Cardiac fibroblast (primary cell): ENCODE results near the gene IRAK3.

Source experiments
- DNase-seq, 2 donors: peaks; one replicate each; pipeline versions ENCODE4 v3.0.0 to v3.0.0-alpha.2; 2010; ENCODE audit warnings: low read depth in 2 of 2
- H3K4me3 ChIP-seq, 2 donors: replicated peaks in 1 of 2; 1 replicate in 1 of 2; 2 replicates in 1 of 2; pipeline ENCODE4 v1.5.1; 2011; ENCODE audit warnings: low read depth in 2 of 2, low read length in 2 of 2, mild to moderate bottlenecking in 2 of 2, moderate library complexity in 1 of 2
- TF ChIP-seq, protein P1 (sequence below): IDR thresholded peaks from one replicate; pipeline ENCODE4 v1.5.1; 2011; ENCODE audit warnings: low read depth, mild to moderate bottlenecking, low read length, inconsistent platforms

The IRAK3 gene

DNA sequence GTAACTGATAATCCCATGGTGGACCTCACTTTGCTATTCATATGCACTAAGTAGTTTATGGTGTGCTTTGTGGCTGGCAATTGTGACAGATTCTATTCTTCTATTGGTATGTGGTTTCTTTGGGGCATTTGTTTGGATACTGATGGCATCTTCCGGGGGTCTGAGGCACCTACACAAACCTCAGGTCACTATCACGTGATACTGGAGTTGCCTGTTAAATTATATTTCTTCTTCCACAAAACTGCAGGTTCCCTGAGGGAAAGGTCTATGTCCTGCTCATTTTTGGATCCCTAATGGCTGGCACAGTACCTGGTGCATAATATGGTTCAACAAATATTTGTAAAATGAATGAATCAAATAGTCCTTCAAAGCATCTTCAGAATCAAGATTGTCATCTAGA lies 63.8 kb downstream of the IRAK3 start:
- TF ChIP-seq, protein P1, sequence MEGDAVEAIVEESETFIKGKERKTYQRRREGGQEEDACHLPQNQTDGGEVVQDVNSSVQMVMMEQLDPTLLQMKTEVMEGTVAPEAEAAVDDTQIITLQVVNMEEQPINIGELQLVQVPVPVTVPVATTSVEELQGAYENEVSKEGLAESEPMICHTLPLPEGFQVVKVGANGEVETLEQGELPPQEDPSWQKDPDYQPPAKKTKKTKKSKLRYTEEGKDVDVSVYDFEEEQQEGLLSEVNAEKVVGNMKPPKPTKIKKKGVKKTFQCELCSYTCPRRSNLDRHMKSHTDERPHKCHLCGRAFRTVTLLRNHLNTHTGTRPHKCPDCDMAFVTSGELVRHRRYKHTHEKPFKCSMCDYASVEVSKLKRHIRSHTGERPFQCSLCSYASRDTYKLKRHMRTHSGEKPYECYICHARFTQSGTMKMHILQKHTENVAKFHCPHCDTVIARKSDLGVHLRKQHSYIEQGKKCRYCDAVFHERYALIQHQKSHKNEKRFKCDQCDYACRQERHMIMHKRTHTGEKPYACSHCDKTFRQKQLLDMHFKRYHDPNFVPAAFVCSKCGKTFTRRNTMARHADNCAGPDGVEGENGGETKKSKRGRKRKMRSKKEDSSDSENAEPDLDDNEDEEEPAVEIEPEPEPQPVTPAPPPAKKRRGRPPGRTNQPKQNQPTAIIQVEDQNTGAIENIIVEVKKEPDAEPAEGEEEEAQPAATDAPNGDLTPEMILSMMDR = no peak
- H3K4me3 ChIP-seq = no peak overlapping the region
- DNase-seq = no peak

DNA sequence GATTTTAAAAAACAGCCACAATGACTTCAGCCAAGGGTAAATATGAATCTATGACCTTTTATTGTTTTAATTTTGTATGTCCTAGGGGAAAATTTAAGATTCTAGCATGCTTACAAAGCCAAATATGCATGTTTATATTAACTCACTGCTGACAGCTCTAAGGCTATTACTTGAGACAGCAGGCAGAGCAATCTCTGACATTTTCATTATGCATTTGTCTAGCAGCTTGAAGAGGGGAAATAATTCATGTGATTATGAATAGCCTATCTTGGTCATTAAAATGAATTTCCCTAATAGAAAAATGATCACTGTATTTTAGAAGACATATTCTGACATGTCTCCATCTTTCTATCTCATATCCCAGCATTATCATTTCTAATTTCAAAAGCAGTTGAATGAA lies 66.7 kb downstream of the IRAK3 start:
- no peak overlapping the region for H3K4me3 ChIP-seq
- TF ChIP-seq, protein P1 = no peak
- DNase-seq = no peak

DNA sequence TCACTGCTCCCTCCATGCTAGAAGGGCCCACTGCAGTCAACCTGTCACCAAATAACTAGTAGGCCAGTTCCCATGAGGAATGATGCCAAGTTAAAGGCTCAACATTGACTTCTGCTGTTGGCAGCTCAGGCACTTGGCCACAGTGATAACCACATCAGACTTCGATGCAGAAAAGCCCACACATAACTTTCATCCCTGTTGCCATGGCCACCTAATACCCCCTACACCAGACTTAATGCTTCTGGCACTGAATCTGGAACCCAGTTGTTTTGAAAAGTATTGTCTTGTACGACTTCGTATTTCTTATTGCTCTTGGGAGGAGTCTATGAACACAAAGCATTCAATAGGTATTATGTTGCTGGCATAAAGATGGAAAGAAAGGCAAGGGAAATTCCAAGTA lies 69.0 kb downstream of the IRAK3 start:
- H3K4me3 ChIP-seq = no peak overlapping the region
- TF ChIP-seq, protein P1 = no peak
- DNase-seq = no peak

DNA sequence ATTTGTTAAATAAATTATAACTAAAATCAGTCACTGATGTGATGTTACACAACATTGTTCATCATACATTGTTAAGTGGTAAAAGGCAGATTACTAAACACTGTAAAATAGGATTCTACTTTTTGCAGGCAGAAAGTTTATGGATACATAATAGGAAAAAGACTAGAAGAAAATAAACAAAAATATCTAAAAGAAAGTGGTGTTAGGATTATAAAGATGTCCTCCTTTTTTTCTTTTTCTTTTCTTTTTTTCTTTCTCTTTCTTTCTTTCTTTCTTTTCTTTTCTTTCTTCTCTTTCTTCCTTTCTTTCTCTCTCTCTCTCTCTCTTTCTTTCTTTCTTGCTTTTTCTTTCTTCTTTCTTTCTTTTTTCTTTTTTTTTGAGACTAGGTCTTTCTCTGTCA lies 73.7 kb downstream of the IRAK3 start:
- no peak for DNase-seq
- no peak overlapping the region for H3K4me3 ChIP-seq
- TF ChIP-seq, protein P1 = no peak

DNA sequence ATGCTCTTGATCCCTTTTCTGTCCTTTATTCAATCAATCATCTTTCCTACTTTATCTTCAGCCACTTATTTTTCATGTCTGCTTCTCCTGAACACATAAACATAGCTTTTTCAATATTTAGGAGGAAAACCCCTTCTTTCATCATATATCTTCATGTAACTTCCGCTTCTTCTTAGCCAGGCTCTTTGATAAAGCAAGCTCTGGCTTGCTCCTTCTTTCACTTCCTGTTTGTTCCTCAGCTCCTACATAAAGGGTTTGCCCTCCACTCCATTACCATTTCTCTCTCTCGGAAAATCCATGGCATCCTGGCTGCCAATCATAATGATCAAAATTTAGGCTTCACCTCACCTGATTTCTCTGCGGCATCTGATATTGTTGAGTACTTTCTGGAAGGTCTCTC lies 79.5 kb downstream of the IRAK3 start:
- DNase-seq = no peak
- H3K4me3 ChIP-seq = no peak overlapping the region
- TF ChIP-seq, protein P1 = no peak

DNA sequence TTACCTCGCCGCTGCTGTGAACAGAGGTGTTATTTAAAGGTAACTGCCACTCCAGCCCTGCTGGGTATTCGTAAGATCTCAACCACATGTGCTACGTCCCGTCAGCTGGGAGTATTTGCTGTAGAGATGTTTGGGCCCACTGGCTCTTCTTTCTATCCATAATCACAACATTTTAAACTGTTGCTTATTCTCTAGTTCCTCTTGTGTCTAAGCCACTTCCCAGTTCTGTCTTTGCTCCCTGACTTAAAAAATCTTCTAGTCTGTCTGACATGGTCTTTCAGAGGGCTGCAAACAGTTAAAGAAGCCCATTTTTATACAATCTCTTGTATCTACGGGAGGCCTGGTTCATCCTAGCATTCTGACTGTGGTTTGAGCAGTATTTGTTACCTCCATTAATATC lies 80.1 kb downstream of the IRAK3 start:
- no peak for DNase-seq
- TF ChIP-seq, protein P1 = no peak
- H3K4me3 ChIP-seq = no peak overlapping the region

DNA sequence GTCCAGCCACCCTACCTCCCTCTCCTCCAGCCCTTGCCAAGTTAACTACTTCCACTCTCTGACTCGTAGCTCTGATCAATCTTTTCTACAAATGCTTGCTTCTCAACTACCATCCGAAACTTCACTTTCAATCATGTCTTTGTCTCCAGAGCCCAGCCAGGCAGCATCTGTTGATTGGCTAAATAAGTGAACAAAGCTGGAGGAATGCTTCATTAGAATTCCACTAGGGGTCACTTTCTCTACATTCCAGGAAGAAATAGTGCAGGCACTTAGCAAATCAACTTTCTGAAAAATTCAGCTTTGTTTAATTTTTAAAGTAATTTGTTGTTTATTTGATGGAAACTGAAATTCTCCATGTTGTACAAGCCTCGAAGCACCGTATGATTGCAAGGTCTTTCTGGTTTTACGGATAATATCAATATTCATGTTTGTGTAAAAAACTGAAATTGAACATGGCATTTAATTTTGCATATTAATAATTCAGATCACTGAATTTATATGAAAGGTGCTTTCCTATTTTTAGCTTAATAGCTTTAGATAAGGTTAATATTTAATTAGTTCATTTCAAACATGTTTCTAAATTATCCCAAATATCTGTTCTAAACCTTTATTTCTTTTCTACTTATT lies 80.9 kb downstream of the IRAK3 start:
- TF ChIP-seq, protein P1 = peak; percentile 74
- DNase-seq = peak; percentile 71 to 72
- H3K4me3 ChIP-seq = no peak overlapping the region
